ENCODE measurements around the gene FLACC1.
A peak's percentile ranks its signal among the peaks of the same experiment; 100 is the strongest.

FLACC1 gene

DNA sequence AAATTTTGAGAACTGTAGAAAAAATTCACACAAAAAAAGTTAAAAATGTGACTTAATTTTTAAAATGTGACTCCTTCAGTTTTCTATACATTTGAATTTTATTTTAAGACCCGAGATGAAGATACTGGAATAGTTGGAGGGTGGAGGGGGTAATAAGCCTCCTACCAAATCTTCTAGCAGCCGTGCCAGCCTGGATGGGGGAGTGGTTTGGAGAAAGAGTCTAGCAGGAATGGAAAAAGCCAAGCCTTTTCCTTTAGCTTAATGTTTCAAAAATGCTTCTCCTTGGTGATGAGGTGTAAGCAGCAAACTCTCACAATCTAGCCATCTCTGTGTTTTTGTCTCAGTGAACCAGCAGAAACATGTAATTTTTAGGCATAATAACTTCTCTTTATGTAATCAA is 82.1 kb downstream of the FLACC1 start:
- no peak for DNase-seq

DNA sequence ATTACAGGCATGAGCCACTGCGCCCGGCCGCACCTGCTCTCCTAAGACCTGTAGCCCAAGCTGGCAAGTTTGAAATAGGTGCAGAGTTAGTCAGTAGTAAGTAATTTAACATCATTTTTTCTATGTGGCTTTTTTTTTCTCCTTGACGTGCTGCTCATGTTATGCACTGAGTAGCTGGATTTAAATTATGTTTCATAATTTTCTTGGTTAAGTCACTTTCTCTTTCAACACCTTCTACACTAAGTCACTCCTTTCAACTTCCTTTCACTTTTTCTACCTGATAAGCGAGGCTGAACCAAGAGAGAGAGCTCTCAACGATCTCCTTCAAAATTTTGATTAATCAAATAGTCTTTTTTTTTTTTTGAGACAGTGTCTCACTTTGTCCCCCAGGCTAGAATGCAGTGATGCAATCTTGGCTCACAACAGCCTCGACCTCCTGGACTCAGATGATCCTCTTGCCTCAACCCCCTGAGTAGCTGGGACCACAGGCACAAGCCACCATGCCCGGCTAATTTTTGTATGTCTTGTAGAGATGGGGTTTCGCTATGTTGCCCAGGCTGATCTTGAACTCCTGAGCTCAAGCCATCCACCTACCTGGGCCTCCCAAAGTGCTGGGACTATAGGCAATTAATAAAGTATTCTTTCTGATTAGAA is 83.7 kb downstream of the FLACC1 start:
- DNase-seq = no peak

DNA sequence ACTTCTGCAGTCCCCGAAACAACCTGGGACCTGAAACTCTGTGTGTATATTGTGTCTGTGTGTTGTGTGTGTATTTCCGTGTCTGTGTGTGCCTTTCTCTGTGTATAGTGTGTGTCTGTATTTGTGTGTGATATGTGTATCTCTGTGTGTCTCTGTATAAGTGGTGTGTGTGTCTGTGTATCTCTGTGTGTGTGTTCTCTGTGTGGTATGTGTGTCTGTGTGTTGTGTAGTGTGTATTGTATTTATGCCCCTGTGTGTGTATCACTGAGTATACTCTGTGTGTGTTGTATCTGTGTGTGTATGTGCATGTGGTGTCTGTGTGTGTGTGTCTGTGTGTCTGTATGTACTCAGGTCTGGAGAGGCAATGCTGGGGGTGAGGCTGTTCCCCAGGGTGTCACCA is 85.2 kb downstream of the FLACC1 start:
- no peak for DNase-seq

DNA sequence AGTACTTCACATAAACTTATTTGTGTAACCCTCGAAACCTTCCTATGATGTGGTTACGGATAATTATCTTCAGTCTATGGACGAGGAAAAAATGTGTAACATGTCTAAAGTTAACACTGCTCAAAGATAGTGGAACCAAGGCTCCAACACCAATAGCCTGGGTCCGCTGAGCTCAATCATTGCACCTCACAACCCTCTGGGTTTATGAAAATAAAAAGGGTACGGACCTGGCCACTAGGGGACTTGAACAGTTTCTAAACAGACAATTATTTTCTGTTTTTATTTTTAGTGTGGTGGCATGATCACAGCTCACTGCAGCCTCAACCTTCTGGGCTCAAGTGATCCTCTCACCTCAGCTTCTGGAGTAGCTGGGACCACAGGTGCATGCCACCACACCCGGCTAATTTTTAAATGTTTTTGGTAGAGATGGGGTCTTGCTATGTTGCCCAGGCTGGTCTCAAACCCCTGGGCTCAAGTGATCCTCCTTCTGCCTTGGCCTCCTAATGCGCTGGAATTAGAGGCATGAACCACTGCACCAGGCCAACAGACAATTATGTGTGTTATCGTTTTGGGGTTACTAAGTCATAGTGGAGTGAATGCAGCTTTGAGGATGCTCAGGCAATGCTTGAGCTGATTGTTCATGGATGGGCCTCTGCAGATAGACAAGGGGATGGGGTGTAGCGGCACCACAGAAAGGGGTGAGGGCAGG is 86.7 kb downstream of the FLACC1 start:
- no peak for DNase-seq

DNA sequence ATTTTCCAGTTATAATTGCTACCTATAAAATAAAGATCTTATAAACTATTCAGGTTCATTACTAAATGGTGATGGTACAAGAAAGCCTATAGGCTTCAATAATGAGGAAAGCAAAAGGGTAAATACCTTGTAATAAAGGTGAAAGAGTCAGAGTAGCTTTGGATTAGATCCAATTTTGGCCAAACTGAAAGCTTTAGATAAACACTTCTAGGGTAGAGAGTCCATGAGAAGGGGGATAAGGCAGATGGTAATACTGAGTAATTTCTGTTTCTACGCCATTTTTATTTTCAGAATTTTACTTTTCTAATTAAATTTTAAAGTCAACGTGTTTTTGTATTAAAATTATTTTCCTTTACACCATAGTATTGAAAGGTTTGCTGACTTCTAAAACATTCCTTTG is 87.4 kb downstream of the FLACC1 start:
- no peak for DNase-seq

DNA sequence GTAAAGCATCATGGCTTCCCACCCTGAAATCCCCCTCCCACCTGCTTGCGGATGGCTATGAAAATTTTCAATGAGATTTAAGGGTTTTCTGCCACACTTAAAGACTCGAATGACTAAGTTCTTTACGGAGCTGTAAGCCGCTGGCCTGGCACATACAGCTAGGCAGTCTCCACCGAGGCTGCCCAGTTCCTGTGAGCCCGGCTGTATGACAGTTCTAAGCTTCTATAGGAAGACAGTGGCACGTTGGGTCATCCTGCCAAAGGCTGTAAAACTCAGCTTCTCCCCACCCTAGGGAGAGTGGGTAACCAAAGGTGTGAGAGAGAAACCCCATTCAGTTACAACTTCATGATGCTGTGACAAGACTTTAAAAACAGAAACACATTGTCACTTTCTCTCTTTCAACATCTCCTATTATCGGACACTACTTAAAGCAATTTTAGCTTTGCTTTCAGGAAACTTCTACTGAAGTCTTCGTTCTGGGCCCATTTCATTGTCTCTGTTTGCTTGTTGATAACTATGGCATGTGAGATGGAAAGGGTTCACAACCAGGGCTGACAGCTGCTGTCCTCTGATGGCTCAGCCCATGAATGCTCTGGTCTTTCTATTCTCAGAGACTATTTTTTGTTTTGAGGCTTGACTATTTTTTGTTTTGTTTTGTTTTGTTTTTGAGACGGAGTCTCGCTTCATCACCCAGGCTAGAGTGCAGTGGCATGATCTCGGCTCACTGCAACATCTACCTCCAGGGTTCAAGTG is 89.7 kb downstream of the FLACC1 start:
- DNase-seq = no peak

DNA sequence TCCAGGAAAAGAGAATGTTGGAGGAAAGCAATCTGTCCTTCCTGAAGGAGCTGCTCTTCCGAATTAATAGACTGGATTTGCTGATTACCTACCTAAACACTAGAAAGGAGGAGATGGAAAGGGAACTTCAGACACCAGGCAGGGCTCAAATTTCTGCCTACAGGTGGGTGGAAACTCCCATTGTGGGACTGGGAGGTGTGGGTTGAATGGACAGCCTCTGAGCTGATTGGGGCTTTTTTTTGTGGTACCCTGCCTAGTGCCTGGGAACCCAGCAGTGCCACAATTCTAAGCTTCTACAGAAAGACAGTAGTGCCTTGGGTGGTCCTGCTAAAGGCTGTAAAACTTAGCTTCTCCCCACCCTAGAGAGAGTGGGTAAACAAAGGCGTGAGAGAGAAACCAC is 90.5 kb downstream of the FLACC1 start:
- no peak for DNase-seq

DNA sequence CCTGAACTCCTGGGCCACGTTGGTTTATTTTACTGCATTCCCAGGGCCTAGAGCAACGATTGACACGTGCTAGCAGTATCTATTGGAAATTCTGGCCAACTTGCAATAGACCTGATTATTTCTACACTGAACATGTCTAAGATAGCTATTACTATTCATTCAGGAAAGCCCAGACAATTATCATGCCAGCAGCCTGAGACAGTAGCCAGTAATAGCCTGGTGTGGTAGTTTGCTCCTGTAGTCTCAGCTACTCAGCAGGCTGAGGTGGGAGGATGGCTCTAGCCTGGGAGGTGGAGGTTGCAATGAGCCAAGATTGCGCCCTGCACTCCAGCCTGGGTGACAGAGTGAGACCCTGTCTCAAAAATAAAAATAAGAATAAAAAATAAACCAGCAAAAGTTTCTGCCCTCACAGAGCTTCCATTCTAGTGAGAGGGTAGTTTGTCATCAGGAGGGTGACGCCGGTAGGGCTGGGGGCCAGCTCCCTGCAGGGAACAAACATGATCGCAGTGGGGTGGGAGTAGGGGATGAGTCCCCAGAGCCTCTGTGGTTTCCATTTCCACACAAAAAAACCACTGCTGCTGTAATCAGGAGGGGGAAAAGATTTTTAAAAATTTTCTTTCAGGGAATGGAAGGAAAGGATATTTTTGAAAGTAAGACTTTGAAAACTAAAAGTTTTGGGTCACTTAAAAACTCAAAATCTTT is 92.5 kb downstream of the FLACC1 start:
- DNase-seq = no peak

DNA sequence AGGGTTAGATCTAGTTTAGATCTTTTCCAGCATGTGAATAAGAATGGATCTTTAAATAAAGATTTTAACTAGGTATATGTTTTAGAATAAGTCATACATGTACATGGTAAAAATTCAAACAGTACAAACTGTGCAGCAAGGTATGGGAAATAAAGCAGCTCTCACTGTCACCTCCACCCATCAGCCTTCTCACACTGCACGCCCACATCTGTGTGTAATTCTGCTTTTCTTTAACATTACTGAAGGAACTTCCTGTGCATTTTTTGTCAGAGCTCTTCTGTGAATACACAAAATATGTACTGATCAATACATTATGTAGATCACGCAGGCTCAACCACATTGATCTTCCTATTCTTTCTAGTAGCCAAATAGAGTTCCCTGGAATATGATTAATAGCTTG is 93.4 kb downstream of the FLACC1 start:
- DNase-seq = no peak

DNA sequence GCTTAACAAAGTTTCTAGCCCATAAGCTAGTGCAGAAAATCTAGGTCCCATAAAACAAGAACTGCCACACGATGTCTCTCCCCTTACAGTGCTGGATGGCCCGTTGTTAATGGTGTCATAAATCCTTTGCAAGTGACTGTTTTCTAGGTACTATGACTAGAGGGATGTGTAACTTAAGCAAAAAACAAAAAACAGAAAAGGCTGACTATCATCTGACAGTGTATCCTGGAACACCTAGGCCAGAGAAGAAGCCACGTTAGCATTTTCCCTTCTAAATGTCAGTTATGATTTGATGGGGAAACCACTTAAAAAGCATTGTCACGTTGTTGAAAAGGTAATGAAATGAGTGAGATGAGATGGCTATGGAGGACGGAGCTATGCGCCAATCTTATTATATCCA is 94.4 kb downstream of the FLACC1 start:
- DNase-seq = no peak

DNA sequence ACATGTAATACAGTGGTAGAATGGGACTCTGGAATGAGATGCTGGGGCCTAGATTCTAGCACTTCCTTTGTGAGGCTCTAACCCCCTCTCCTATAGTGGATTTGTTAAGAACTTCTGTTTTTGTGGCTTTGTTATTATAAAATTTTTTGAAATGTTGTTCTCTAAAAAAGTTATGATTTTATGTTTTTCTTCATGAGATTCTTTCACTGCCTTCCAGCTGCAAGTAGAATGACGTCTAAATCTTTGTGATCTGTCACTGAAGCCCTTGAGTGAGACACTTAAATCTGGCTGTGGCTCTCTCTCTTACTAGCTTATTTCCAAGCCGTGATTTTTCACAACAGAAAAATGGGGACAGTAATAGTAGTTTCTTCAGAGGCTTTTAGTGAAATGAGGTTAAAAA is 95.2 kb downstream of the FLACC1 start:
- no peak for DNase-seq

DNA sequence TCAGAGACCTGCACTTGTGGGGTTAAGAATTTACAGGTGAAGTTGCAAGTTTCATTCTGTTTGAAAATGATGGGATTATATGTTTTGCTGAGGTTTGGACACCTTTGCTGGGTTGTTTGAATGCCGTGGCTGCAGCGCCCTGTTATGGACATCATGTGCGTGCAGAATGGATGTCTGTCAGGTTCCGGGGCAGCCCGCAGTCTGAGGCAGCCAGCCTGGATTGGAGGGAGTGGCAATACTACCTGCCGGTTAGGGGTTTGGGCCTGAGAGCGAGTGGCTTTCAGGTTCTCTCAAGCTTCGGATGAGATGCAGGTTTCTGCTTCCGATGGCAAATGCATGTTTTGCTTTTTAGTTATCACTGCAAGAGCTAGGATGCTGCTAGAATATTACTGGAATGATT is 95.7 kb downstream of the FLACC1 start:
- DNase-seq = no peak

DNA sequence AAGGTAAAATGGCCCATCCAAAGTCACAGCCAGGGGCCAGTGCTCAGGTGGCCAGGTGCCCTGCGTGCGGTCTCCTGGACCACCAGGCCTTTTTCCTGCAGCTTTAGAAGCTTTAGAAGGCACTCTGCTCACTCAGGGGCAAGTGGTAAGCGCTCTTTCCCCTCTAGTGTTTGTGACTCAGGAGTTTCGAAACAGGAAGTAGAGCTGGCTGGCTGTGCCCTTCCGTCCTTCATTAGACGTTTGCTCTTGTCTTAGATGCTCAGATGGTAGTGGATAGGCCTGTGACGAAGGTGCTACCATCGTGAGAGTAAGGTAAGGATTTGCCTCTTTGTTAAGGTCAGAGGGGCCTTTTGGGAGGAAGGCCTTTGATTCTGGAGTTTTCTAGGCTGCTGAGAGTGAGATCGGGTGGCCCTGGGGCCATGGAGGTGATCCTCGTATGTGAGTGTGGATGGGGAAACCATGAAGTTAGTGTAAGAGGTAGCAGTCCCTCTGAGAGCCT is 96.8 kb downstream of the FLACC1 start, which contains the start of gene CASP8:
CASP8 (plus strand) TSS at position 235 of the 499 bp plus-strand sequence. CDS start 5,951 bp downstream, outside the sequence.
- no peak for DNase-seq

DNA sequence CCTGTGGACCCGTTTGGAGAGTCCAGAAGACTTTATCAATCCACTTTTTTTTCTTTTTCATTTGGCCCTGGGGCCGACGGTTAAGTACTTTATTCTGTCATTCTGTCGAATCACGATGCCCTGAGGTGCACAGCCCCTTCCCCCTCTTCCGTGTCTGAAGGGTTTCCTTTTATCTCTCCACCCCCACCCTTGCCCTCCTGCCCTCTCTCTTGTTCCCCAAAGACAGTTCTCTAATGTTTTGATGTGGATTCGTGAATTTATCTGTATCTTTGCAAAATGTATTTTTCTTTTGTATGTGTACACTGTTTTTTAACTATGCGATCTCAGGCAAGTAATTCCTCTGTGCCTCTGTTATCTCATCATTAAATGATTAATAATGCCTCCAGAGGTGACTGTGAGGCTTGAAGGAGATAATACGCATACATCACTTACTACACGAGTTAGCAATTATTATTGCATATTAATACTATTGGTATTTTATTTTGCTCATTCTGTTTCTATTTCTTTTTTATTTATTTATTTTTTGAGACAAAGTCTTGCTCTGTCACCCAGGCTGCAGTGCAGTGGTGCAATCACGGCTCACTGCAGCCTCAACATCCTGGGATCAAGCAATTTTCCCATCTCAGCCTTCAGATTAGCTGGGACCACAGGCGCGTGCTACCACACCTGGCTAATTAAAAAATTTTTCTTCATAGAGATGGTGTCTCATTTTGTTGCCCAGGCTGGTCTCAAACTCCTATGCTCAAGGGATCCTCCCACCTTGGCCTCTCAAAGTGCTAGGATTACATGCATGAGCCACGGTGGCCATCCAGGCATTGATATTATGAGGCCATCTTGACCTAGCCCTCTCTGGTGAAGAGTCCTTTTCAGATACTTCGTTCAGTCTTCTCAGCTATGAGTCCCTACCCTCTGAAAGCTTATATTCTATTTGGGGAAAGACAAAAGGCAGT is 98.2 kb downstream of the FLACC1 start:
- DNase-seq = no peak

DNA sequence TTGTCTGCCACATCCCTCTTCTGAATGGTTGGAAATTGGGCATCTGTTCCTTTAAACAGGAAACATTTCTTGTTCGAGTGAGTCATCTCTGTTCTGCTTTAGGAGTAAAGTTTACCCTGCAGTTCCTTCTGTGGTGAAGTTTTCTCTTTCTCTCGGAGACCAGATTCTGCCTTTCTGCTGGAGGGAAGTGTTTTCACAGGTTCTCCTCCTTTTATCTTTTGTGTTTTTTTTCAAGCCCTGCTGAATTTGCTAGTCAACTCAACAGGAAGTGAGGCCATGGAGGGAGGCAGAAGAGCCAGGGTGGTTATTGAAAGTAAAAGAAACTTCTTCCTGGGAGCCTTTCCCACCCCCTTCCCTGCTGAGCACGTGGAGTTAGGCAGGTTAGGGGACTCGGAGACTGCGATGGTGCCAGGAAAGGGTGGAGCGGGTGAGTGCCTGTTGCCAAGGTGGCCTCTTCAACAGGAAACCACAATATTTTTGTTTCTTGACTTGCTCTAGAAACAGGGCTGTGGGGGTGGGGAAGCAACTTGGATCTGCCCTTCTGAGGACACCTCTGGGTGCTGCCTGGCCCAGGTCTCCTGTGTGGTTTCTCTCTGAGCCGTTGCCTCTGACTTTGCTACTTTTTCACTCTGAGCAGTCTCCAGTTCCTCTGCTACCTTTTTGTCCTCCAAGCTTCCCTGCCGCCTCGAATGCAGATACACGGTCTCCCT is 99.0 kb downstream of the FLACC1 start:
- peak in 1 of 2 donors; percentile 12 for DNase-seq

DNA sequence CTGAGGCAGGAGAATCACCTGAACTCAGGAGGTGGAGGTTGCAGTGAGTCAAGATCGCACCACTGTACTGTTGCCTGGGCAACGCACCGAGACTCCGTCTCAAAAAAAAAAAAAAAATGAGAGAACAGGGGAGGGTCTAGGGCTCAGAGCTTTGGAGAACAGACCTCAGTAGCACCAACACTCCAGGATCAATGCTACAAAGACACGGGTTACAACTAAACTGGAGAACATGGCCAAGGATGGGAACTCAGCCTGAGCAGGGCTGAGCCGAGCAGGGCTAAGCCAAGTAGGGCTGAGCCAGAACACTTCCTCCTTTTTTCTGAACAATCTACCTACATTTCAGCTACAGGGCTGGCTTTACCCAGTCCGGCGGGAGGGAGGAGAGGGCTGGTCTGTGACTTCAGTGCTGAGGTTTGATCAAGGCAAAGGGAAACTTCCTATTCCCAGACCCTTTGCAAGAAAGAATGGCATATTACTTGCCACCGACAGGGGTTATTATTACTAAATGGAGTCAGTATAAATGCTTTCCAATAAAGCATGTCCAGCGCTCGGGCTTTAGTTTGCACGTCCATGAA is 99.7 kb downstream of the FLACC1 start:
- no peak for DNase-seq

DNA sequence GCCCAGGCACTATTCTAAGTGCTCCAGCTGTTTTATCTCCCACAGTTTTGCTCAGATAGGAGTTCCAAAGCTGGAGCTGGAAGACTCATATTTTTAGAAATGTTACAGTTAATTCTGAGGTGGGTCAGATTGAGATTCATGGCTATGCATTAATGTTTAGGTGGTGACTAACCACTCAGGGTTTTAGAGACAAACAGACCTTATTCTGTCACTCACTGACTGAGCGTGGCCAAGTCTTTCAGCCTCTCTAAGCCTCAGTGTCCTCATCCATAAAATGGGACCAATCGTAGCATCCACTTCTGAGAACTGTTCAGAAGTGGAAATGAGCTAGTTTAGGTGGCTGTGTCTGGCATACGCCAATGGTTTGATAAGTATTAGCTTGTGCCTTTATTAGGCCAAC is 101.1 kb downstream of the FLACC1 start:
- no peak for DNase-seq

DNA sequence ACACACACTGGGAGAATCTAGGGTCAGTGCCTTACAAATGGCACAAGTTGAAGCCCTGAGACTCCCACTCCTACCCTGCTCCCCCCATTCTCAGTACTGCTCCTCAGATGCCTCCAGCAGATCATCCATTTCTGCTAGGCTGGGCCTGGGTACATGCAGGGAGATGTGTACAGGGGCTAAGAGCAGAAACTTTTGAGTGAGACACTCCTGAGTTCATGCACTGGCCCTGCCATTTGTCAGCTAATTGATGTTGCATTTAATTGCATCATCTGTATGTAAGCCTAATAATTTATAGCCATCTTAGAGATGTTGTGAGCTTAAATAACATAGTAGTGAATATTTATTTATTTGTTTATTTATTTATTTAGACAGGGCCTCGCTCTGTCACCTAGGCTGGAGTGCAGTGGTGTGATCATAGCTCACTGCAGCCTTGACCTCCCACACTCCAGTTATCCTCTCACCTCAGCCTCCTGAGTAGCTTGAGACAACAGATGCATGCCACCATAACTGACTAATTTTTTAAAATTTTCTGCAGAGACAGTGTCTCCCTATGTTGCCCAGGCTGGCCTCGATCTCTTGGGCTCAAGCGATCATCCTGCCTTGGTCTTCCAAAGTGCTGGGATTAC is 101.6 kb downstream of the FLACC1 start:
- DNase-seq = no peak

DNA sequence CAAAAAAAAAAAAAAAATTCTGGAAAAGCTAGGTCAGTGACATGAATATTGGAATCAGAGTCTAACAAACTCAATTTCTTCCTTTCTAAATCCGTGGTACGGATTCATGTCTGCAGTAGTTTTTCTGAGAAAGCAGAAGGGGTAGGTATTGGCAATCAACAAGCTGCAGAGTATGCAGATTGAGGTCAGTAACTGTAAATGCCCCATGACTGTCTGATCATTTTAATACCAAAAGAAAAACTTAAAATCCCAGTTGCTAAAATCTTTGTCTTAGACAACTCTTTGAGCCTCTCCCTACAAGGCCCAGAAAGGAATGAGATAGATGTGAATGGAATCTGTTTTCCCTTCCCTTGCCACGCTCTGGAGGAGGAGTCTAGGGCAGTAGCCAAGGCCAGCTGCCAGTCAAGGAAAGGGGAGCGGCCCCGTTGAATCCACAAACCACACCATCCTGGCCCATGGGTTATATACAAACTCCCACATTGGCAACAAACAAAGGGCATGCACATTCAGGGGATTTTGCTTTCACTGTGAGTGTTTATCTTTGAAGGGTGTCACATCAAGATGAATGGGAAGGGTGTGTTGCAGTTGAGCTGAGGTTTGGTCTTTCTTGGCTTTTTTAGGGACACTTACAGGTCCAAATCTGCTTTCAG is 102.9 kb downstream of the FLACC1 start:
- no peak for DNase-seq

DNA sequence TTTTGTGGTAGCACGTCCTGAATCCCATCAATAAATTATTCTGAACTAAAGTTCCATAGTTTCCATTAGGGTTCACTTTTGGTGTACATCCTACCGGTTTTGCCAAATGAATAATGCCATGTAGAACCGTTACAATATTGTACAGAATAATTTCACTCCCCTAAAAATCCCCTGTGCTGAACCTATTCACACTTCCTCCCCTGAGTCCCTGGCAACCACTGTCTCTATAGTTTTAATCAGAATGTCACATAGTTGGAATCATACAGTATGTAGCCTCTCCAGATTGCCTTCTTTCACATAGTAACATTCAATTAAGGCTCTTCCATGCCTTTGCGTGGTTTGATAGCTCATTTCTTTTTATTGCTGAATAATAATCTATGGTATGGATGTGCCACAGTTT is 106.4 kb downstream of the FLACC1 start:
- no peak for DNase-seq
